GM19468 (cell line): ENCODE measurements around the gene SENP5.

ENCODE experiments used
- ATAC-seq: cut with Tn5 transposase; IDR thresholded peaks from one replicate; pipeline ENCODE4 v1.9.1; 2021; ENCODE audit warnings: mild to moderate bottlenecking, moderate library complexity, moderate number of reproducible peaks; ENCODE audit not compliant: unreplicated experiment; ENCODE audit errors: extremely low read depth

The SENP5 gene

GRCh38 chr3:196883361-196883760, 15.6 kb downstream of the SENP5 start:
- ATAC-seq: no peak

GRCh38 chr3:196886144-196886543, 18.4 kb downstream of the SENP5 start:
- no peak for ATAC-seq

GRCh38 chr3:196889844-196890708, 22.4 kb downstream of the SENP5 start:
- ATAC-seq: no peak

GRCh38 chr3:196894557-196895295, 27.0 kb downstream of the SENP5 start:
- no peak for ATAC-seq

- no peak for ATAC-seq
Observed at GRCh38 chr3:196896229-196896628, 28.5 kb downstream of the SENP5 start.

DNA sequence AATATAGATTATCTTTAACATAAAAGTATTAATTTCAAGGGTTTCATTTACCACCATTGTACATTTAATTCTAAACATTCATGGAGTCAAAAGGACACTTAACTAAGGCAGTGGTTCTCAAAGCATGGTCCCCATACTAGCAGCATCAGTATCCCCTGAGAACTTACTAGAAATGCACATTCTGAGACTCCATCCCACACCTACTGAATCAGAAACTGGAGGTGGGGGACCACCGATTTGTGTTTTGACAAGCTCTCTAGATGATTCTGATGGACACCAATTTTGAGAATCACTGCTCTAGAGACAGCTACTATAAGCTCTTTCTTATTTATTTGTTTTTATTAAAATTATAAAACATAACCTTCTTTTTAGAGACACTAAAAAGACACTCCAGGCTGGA, 34.0 kb downstream of the SENP5 start:
- no peak for ATAC-seq

DNA sequence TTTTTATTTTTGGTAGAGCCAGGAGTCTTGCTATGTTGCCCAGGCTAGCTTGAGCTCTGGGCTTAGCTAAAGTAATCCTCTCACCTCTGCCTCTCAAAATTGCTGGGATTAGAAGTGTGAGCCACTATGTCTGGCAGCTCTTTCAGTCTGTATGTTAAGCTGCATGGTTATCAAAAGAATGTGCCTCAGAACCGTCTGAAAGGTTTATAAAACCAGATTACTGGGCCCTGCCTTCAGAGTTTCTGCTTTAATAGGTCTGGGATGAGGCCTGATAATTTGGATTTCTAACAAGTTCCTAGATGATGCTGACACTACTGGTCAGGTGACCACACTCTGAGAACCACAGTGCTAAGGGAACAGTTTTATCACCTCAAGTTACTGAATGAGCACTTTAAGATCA, 34.6 kb downstream of the SENP5 start:
- no peak for ATAC-seq

- ATAC-seq: no peak
Observed at GRCh38 chr3:196903740-196904139, 36.0 kb downstream of the SENP5 start.

DNA sequence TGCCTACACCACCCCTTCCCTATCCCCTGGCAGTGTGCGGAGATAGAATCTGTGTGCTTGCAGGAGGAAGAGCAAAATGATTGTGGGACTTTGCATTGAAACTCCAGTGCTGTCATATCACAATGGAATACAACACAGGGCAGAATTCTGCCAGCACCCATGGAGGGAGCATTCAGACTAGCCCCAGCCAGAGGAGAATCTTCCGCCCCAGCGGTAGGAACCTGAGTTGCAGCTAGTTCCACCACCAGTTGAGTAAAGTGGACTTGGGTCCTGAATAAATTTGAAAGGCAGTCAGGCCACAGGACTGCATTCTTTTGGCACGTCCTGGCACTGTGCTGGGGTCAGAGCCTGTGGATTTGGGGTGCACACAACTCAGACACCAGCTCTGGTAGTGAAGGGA, 47.1 kb downstream of the SENP5 start:
- no peak for ATAC-seq

DNA sequence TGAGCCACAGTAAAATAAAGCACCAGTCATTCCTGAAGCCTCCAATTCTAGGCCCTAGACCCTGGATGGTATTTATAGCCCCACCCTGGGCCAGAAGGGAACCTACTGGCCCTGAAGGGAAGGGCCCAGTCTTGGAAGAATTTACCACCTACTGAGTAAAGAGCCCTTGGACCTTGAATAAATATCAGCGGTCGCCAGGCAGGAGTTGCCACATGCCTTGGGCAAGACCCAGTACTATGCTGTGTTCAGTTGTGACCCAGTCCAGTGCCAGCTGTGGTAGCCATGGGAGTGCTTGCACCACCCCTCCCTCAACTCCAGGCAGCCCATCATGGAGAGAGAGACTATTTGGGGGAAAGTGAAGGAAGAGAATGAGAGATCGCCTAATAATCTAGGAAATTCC, 47.7 kb downstream of the SENP5 start:
- no peak for ATAC-seq

- ATAC-seq: no peak
Observed at GRCh38 chr3:196916221-196916620, 48.5 kb downstream of the SENP5 start.

GRCh38 chr3:196916995-196917394, 49.3 kb downstream of the SENP5 start:
- no peak for ATAC-seq

DNA sequence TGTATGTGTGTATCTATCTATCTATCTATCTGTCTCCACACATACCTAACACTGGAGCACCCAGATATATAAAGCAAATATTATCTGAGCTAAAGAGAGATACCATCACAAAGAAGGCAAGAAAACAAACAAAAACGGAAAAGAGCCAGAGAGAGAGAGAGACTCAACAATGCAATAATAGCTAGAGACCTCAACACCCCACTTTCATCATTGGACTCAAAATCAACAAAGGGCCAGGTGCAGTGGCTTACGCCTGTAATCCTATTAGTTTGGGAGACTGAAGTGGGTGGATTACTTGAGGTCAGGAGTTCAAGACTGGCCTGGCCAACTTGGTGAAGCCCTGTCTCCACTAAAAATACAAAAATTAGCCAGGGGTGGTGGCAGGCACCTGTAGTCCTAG, 51.2 kb downstream of the SENP5 start:
- ATAC-seq: no peak

DNA sequence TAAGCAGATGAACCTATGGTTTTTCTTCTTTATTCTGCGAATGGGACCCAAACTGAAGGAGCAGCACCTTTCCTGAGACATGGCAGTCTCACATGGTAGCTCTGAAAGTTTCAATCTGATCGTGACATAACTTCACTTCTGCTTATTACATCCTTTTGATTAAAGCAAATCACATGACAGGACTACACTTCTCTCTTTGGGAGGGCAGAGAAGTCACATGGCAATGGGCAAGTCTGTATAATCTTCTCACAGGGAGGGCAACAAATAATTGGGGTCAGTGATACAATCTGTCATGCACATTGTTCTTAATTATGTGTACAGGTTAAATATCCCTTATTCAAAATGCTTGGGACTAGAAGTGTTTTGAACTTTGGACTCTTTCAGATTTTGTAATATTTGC, 53.0 kb downstream of the SENP5 start:
- no peak for ATAC-seq

GRCh38 chr3:196927571-196928453, 60.1 kb downstream of the SENP5 start:
- ATAC-seq: no peak

DNA sequence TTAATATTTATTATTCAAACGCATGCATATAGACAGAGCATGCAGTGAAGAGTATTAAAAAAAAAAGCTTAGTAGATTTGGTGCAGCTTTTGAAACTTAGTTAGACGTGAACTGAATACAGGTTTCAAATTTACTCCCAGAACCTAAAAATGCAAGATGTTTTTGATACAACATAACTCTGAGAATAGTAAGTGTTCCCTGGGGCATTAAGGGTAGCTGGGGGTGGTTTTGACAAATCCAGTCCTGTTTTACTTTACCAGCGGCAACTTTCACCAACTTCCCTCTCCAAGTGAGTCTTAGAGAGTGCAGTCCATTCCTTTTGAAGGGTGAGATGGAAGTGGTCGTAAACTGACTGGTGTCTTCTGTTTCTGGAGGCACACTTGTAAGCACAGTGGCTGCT, 63.4 kb downstream of the SENP5 start:
- no peak for ATAC-seq

DNA sequence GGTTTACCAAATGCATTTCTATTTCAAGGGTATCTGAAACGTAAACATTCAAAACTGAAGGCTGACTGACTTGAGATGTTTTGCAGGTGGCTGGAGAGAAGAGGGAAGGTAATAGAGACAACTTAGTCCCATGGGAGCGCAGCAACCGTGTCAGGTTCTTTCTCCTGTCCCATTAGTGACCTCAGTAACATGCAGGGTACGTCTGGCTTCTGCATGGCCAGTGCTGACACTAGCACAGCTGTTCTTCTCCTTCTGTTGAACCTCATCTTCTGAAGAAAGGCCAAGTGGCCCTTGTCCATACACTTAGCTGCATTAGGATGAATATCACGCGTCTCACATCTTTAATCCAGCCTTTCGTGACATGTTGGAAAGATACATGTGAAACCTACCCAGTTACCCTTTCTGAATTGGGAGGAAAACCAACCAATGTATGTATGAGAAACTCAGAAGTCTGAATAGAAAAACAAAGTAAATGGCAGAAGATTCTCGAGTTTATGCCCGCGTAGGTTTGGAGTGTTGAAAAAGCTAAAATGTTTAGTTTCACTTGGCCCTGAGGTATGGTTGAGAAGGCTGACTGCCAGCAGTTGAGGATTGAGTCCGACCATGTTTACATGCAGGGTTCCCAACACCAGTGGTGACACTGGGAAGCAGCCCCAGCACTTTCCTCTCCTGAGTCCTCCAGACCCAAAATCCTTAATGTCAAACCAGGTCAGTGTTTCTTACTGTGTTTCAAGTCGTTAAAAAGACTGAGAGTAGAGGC, 64.3 kb downstream of the SENP5 start:
- ATAC-seq: no peak

- no peak for ATAC-seq
Observed at GRCh38 chr3:196932600-196932999, 64.9 kb downstream of the SENP5 start.

DNA sequence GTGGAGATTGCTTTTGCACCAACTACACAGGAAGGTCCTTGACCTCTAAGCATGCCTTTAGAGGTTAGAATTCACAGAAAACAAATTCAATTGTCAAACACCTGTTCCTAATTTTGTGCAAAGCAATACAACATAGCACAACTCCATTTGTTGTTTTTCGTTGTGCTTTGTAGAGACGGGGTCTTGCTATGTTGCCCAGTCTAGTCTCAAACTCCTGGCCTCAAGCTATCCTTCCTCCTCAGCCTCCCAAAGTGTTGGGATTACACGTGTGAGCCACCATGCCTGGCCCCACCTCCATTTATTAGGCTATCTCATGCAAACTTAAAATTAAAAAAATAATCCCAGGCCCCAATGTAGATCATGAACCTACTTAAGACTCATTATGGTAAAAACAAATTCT, 68.6 kb downstream of the SENP5 start:
- ATAC-seq: no peak

GRCh38 chr3:196938124-196938523, 70.4 kb downstream of the SENP5 start:
- no peak for ATAC-seq
